Esophagus muscularis mucosa (tissue), 4 donors: ENCODE data around the gene FBL.

Experiments
- CTCF ChIP-seq, 3 experiments: fragments of 200-600 bp in 2 of 3; fragments of 450-650 bp in 1 of 3; sonication (generic) in 2 of 3; IDR thresholded peaks; one replicate each; pipeline ENCODE4 v1.5.1; 2017 to 2019; ENCODE audit warnings: antibody characterized with exemption in 3 of 3, mild to moderate bottlenecking in 2 of 3, moderate library complexity in 1 of 3
- EP300 ChIP-seq: sonication (generic); formaldehyde crosslinking; IDR thresholded peaks from one replicate; pipeline ENCODE4 v1.6.1; 2017; ENCODE audit warnings: antibody characterized with exemption
- POLR2A ChIP-seq: fragments of 450-650 bp; IDR thresholded peaks from one replicate; pipeline ENCODE4 v1.6.1; 2017; ENCODE audit warnings: antibody characterized with exemption, moderate library complexity, mild to moderate bottlenecking, low read depth
- POLR2AphosphoS5 ChIP-seq, 2 donors: sonication (generic); formaldehyde crosslinking; IDR thresholded peaks; one replicate each; pipeline ENCODE4 v1.6.1; 2017; ENCODE audit warnings: antibody characterized with exemption in 2 of 2

- TF ChIP-seq CTCF (IDR thresholded peaks at IDR 0.05): no peak
- no peak for TF ChIP-seq EP300
- no peak for TF ChIP-seq POLR2AphosphoS5 (IDR thresholded peaks at IDR 0.05)
- no peak for TF ChIP-seq POLR2A
Measured at GRCh38 chr19:39796000-39796498, 50.1 kb downstream of the FBL start.
